Upper lobe of left lung (tissue), 4 donors: Measurements from ENCODE around the gene KCNMA1.

ENCODE experiments used
- EP300 ChIP-seq, 4 donors: sonication (generic); formaldehyde crosslinking; IDR thresholded peaks; one replicate each; pipeline ENCODE4 v1.5.1; 2017; ENCODE audit warnings: antibody characterized with exemption in 4 of 4, control low read depth in 2 of 4
- POLR2A ChIP-seq, 4 donors: fragments of 450-650 bp; IDR thresholded peaks; one replicate each; pipeline ENCODE4 v1.5.1; 2016 to 2017; ENCODE audit warnings: antibody characterized with exemption in 4 of 4, mild to moderate bottlenecking in 2 of 4
- TF ChIP-seq, protein P1 (sequence below), 6 experiments: fragments of 450-650 bp in 4 of 6; fragments of 200-600 bp in 2 of 6; sonication (generic) in 2 of 6; IDR thresholded peaks; one replicate each; pipeline ENCODE4 v1.5.1; 2016 to 2019; ENCODE audit warnings: antibody characterized with exemption in 6 of 6

DNA sequence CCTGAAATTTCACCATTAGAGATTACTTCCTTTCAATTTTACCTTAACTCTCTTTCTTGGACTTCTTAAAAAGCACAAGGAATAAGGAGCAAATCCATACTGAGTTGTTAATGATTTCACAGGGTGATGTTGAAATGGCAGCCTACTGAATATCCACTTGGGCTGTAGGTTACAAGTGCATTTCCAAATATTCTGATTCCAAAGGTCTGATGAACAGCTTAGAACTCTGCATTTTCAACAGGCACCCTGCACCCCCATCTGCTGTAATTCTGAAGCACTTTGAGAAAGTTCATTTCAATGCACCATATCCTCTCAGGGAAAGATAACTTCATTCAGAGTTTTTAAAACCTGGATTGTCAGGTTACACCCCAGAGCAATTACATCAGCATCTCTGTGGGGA, 368.4 kb downstream of the KCNMA1 start:
- TF ChIP-seq, protein P1, sequence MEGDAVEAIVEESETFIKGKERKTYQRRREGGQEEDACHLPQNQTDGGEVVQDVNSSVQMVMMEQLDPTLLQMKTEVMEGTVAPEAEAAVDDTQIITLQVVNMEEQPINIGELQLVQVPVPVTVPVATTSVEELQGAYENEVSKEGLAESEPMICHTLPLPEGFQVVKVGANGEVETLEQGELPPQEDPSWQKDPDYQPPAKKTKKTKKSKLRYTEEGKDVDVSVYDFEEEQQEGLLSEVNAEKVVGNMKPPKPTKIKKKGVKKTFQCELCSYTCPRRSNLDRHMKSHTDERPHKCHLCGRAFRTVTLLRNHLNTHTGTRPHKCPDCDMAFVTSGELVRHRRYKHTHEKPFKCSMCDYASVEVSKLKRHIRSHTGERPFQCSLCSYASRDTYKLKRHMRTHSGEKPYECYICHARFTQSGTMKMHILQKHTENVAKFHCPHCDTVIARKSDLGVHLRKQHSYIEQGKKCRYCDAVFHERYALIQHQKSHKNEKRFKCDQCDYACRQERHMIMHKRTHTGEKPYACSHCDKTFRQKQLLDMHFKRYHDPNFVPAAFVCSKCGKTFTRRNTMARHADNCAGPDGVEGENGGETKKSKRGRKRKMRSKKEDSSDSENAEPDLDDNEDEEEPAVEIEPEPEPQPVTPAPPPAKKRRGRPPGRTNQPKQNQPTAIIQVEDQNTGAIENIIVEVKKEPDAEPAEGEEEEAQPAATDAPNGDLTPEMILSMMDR (IDR thresholded peaks at IDR 0.05): no peak
- no peak for TF ChIP-seq EP300 (IDR thresholded peaks at IDR 0.05)
- no peak for TF ChIP-seq POLR2A (IDR thresholded peaks at IDR 0.05)
